Measurements from ENCODE around the gene PVALB.

DNA sequence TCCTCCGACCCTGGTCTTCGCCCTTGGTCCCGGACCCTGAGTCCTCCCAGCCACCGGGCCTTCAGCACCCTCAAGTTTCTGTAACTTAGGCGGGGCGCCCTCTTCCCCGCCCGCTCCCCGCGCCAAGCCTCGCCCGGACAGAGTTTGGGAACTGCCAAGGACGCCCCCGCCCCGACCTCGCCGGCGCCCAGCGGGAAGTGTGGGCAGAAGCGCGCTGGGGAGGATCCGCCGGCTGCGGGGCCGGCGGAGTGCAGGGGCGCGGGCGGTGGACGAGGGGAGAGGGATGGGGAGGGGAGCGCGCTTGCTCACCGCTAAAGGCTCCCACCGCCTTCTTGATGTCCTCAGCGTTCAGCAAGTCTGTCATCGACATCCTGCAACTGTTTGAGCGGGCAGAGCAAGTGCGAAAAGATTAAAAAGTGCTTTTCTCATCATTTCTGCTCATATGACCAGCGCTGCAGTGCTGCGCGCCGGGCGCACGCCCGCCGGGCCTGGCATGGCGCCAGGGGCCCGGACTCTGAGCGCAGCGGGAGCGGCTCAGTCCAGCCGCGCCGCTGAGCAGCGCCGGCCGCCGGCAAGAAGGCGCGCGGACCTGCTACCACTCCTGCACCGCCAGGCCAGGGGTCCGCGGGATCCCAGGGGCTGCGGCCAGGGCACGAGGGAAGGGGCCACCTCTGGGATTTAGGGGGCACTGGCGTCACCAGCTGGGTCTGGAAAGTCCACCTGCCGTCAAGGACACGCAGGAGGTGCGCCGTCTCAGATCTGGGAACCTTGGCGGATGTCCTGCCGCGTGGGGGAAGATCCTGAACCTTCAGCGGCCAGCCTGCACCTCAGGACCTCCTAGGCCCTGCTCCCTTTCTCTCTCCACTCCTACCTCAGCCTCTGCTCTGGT is at the start of gene PVALB:
- TF ChIP-seq FOXK2 (IDR thresholded peaks at IDR 0.05) (no peak), NFRKB (IDR thresholded peaks at IDR 0.05) (no peak), SP1 (IDR thresholded peaks at IDR 0.05) (no peak), SUZ12 (IDR thresholded peaks at IDR 0.05) (no peak), BHLHE40 (IDR thresholded peaks at IDR 0.05; ENCODE audit: borderline replicate concordance) (no peak), FOXM1 (IDR thresholded peaks at IDR 0.05; ENCODE audit: borderline replicate concordance) (no peak), TARDBP (IDR thresholded peaks at IDR 0.05) (no peak)
- TF ChIP-seq, protein P1, sequence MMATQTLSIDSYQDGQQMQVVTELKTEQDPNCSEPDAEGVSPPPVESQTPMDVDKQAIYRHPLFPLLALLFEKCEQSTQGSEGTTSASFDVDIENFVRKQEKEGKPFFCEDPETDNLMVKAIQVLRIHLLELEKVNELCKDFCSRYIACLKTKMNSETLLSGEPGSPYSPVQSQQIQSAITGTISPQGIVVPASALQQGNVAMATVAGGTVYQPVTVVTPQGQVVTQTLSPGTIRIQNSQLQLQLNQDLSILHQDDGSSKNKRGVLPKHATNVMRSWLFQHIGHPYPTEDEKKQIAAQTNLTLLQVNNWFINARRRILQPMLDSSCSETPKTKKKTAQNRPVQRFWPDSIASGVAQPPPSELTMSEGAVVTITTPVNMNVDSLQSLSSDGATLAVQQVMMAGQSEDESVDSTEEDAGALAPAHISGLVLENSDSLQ (IDR thresholded peaks at IDR 0.05), result no peak
